NCI-H2227 (cell line): ENCODE measurements around the gene TNFRSF12A.
A peak's percentile ranks its signal among the peaks of the same experiment; 100 is the strongest.

ENCODE experiments used
- DNase-seq: peaks from one replicate; lab custom pipeline; 2025; ENCODE audit not compliant: unreplicated experiment; lab: John Stamatoyannopoulos, UW

The TNFRSF12A gene

DNA sequence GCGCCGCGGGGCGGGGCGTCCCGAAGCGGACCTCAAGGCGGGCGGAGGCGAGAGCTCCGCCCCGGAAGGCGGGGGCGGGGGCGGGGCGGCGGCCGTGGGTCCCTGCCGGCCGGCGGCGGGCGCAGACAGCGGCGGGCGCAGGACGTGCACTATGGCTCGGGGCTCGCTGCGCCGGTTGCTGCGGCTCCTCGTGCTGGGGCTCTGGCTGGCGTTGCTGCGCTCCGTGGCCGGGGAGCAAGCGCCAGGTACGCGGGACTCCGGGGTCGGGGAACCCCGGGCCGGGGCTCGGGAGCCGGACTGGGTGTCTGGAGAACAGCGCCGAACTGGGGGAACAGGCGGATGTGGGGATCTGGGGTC lies at the start of gene TNFRSF12A:
Gene TNFRSF12A (plus strand): TSS at position 122 of the 357 bp plus-strand sequence. CDS start 30 bp downstream, at position 152.
- peak; percentile 87 for DNase-seq

- DNase-seq = no peak
Observed at GRCh38 chr16:2970563-2970962, 49.6 kb upstream of the TNFRSF12A start.

GRCh38 chr16:2971134-2971984 lies 48.8 kb upstream of the TNFRSF12A start:
- no peak for DNase-seq

- peak; percentile 39 for DNase-seq
Observed at GRCh38 chr16:2971985-2972784, 48.0 kb upstream of the TNFRSF12A start.

GRCh38 chr16:2973093-2973492 lies 47.1 kb upstream of the TNFRSF12A start:
- DNase-seq = no peak

GRCh38 chr16:2973605-2974318 lies 46.4 kb upstream of the TNFRSF12A start:
- DNase-seq = no peak

DNA sequence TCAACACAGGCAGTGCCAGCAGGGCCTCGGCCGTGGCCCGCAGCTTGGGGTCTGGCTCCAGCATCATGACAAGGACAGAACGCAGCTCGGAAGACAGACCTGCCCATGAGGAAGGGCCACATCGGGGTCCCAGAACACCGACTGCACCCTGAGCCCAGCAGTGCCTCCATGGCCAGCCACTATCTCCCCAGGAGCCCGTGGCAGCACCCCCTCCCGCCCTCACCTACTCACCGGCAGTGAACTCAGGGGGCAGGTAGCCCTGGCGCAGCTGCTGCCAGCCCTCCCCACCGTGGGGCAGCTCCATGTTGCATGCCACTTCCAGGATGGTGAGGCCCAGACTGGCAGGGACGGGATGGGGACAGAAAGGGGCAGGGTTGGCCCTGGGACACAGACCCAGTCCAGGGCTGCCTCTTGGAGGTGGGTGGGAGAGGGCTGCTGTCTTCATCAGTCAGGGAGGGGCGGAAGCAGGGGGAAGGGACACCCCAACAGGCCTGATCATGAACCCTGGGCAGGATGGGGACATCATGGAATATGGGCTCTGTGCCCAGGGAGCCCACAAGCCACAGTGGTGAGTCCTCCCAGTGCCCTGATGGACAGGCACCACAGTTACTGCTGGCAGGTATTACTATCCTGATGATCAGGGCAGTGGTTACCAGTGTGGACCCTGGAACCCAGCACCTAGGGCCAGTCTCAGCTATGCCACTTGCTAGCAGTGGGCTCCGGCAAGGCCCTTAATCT lies 45.7 kb upstream of the TNFRSF12A start:
- DNase-seq = no peak

- DNase-seq = no peak
Observed at GRCh38 chr16:2975161-2975795, 44.9 kb upstream of the TNFRSF12A start.

DNA sequence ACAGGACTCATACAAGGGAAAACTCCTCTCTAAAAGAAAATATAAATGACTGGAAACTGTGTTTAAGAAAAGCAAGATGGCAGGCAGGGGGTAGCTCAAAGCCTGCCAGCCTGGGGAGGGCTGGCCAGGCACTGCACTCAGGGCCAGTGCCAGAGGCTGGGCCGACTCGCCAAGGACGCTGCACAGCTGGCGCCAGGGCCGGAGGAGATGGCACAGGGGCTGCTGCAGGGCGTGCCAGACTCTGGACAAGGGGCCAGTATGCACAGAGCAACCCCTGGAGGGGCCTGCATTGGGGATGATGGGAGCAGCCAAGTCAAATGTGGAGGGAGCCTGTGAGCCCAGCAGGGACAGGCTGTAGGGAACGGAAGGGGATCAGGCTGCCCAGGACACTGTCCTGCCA lies 44.0 kb upstream of the TNFRSF12A start:
- DNase-seq = no peak

GRCh38 chr16:2976673-2977072 lies 43.5 kb upstream of the TNFRSF12A start:
- no peak for DNase-seq

DNA sequence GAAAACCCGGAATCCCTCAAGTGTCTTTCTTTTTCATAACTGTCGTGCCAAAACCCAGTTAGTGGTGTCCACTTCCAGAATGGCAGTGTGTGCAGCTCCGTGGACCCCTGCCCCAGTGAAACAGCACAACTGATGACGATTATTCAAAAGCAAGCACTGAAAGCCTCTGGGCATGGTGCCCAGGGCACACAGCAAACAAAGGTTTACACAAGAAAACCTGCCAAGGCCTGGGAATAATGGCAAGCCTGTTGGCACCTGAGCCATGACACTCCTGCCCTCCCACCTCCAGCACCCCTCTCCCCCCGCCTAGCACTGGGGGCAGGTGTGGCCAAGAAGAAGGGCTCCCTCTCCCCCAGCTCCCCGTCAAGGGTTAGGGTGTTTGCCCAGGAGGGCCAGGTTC lies 42.7 kb upstream of the TNFRSF12A start:
- no peak for DNase-seq

GRCh38 chr16:2979669-2980226 lies 40.4 kb upstream of the TNFRSF12A start:
- DNase-seq = peak; percentile 48

- peak; percentile 94 for DNase-seq
Observed at GRCh38 chr16:2980227-2981176, 39.7 kb upstream of the TNFRSF12A start, which contains the start of gene PKMYT1. Gene PKMYT1, minus strand, starts transcription at chr16:2980446. Its CDS starts 789 bp downstream, at chr16:2979657.

- no peak for DNase-seq
Observed at GRCh38 chr16:2981177-2981898, 38.8 kb upstream of the TNFRSF12A start.

- no peak for DNase-seq
Observed at GRCh38 chr16:2981899-2982250, 38.3 kb upstream of the TNFRSF12A start.

DNA sequence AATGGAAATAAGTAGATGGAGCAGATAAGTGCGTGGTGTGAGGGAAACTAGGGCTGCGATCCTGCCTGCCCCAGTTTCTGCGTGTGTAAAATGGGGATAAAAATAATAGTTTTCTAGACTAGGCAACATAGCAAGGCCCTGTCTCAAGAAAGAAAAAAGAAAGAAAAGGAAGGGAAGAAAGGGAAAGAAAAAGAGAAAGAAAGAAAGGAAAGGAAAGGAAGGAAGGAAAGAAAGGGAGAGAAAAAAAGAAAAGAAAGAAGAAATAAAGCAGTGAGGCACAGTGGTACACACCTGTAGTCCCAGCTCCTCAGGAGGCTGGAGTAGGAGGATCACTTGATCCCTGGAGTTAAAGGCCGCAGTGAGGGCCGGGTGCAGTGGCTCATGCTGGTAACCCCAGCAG lies 37.8 kb upstream of the TNFRSF12A start:
- no peak for DNase-seq

GRCh38 chr16:2983706-2984136 lies 36.4 kb upstream of the TNFRSF12A start:
- peak; percentile 88 for DNase-seq

DNA sequence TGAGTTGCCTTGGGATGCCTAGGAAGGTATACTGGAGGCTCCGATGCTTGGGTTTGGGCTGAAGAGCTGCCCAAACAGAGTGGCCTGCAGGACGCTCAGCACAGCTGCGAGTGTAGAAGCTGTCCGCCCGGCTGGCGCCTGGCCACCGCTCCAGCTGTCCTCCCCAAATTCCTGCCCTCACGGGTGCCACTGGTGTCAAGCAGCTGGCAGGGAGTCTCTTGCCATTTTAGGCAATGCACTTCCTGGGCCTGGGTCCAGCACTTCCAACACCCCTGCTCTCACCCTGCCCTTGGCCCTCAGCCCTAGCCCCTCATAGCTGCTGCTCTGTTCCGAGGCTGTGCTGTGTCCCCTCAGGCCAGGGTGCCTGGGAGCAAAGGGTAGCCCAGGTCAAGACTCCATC lies 34.7 kb upstream of the TNFRSF12A start:
- DNase-seq = no peak
